Omental fat pad (tissue), 4 donors: Measurements from ENCODE around the gene PUM2. TPM values are rescaled to one million over a fixed set of nuclear protein-coding genes. Genes with fewer than 3 reads are reported as not detected.

Experiments used
- ATAC-seq: fragments of 150-250 bp; one replicate; pipeline ENCODE4 v1.9.1; 2016; ENCODE audit warnings: mild to moderate bottlenecking, moderate library complexity; ENCODE audit not compliant: low FRiP score
- DNase-seq: peaks from one replicate; pipeline ENCODE4 v3.0.0-alpha.2; 2019; ENCODE audit warnings: low spot score
- CTCF ChIP-seq, 3 donors: fragments of 450-650 bp; IDR thresholded peaks; one replicate each; pipeline ENCODE4 v1.5.1; 2016 to 2017; ENCODE audit warnings: antibody characterized with exemption in 3 of 3, mild to moderate bottlenecking in 3 of 3, moderate library complexity in 2 of 3
- total RNA-seq, 4 donors: library from RNA; depleted of rRNA; stranded (reverse); fragments of >200 nt; gene quantifications; one replicate each; pipeline ENCODE4 v1.1.0, GENCODE V29; 2016

Gene PUM2
- total RNA-seq, 4 donors from 2014 or later = 42.3 to 72.4 (median 57.8) TPM

GRCh38 chr2:20221555-20221973 lies 129.1 kb downstream of the PUM2 start:
- DNase-seq = no peak
- no peak for ATAC-seq
- TF ChIP-seq CTCF (IDR thresholded peaks at IDR 0.05) = no peak

GRCh38 chr2:20220806-20221554 lies 129.7 kb downstream of the PUM2 start:
- ATAC-seq (no peak), DNase-seq (no peak)

GRCh38 chr2:20219763-20220380 lies 130.8 kb downstream of the PUM2 start:
- DNase-seq (no peak), ATAC-seq (no peak)
- TF ChIP-seq CTCF (IDR thresholded peaks at IDR 0.05) = no peak

More at GRCh38 chr2:20220806-20221554, 129.7 kb downstream of the PUM2 start:
- TF ChIP-seq CTCF (IDR thresholded peaks at IDR 0.05) = no peak

GRCh38 chr2:20218331-20219320 lies 132.0 kb downstream of the PUM2 start:
- no peak for TF ChIP-seq CTCF (IDR thresholded peaks at IDR 0.05)
- no peak for DNase-seq
- no peak for ATAC-seq

GRCh38 chr2:20217041-20217970 lies 133.3 kb downstream of the PUM2 start:
- DNase-seq (no peak), ATAC-seq (no peak)
- TF ChIP-seq CTCF (IDR thresholded peaks at IDR 0.05) = no peak
